ENCODE data around the gene CISD3.

DNA sequence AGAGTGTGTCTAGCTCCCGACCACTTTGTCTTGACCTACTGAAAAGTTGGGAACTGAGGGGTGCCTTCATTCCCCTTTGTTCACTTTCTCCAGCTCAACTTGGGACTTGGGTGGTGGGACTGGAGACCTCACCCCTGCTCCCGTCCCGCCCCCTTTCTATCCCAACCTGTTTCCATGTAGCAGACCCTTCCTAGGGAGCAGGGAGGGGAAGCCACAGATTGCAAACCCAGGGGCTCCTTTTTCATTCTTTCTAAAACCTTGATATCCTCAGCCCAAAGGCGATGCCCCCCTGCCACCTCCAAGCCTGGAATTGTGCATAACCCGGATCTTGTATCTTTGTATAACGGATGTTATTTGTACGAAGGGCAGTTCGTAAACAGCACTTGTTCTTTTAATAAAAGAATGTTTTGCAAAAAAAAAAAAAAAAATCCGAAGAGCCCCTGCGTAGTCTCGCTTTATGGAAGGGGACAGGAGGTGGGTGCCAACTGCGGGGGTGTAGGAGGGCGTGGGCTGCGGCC, 714 bp upstream of the CISD3 start:
- TF ChIP-seq, protein P1, sequence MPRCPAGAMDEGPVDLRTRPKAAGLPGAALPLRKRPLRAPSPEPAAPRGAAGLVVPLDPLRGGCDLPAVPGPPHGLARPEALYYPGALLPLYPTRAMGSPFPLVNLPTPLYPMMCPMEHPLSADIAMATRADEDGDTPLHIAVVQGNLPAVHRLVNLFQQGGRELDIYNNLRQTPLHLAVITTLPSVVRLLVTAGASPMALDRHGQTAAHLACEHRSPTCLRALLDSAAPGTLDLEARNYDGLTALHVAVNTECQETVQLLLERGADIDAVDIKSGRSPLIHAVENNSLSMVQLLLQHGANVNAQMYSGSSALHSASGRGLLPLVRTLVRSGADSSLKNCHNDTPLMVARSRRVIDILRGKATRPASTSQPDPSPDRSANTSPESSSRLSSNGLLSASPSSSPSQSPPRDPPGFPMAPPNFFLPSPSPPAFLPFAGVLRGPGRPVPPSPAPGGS (IDR thresholded peaks at IDR 0.05; ENCODE audit: borderline replicate concordance, insufficient read depth, low read depth, low read length, poor library complexity, severe bottlenecking): no peak
- TF ChIP-seq PKNOX1 (IDR thresholded peaks at IDR 0.05): no peak
- TF ChIP-seq GATAD2B (conservative IDR thresholded peaks at IDR 0.05; ENCODE audit: low read depth): no peak
- no peak for TF ChIP-seq BRCA1 (IDR thresholded peaks at IDR 0.05; ENCODE audit: low read depth, low read length)
- no peak for TF ChIP-seq SP1 (IDR thresholded peaks at IDR 0.05; ENCODE audit: low read depth, low read length)
- TF ChIP-seq, protein P2, sequence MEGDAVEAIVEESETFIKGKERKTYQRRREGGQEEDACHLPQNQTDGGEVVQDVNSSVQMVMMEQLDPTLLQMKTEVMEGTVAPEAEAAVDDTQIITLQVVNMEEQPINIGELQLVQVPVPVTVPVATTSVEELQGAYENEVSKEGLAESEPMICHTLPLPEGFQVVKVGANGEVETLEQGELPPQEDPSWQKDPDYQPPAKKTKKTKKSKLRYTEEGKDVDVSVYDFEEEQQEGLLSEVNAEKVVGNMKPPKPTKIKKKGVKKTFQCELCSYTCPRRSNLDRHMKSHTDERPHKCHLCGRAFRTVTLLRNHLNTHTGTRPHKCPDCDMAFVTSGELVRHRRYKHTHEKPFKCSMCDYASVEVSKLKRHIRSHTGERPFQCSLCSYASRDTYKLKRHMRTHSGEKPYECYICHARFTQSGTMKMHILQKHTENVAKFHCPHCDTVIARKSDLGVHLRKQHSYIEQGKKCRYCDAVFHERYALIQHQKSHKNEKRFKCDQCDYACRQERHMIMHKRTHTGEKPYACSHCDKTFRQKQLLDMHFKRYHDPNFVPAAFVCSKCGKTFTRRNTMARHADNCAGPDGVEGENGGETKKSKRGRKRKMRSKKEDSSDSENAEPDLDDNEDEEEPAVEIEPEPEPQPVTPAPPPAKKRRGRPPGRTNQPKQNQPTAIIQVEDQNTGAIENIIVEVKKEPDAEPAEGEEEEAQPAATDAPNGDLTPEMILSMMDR (IDR thresholded peaks at IDR 0.05 in 2 of 3, conservative IDR thresholded peaks at IDR 0.05 in 1 of 3; ENCODE audit: control insufficient read depth in 2 of 3, extremely low read depth in 1 of 3, insufficient read depth in 1 of 3, low read depth in 3 of 3, low read length in 3 of 3): no peak
- no peak for TF ChIP-seq ZNF274 (IDR thresholded peaks at IDR 0.05; ENCODE audit: insufficient read depth, insufficient read length)
- no peak for TF ChIP-seq SIN3A (IDR thresholded peaks at IDR 0.05; ENCODE audit: low read depth, low read length)
- TF ChIP-seq EP300 (IDR thresholded peaks at IDR 0.05; ENCODE audit: borderline replicate concordance in 1 of 2, control insufficient read depth in 1 of 2, low read depth in 2 of 2, low read length in 2 of 2): no peak
- no peak for TF ChIP-seq POLR2A (IDR thresholded peaks at IDR 0.05; ENCODE audit: low read depth, low read length)
- no peak for TF ChIP-seq HCFC1 (IDR thresholded peaks at IDR 0.05; ENCODE audit: low read length)

Data from GM12878 (cell line).